Sigmoid colon (tissue), 7 donors: ENCODE data around the gene EP400. TPM values are rescaled to one million over a fixed set of nuclear protein-coding genes. Genes with fewer than 3 reads are reported as not detected.

ENCODE experiments used
- DNase-seq: peaks from one replicate; pipeline ENCODE4 v3.0.0-alpha.2; 2019
- H3K27ac ChIP-seq, 4 donors: fragments of 200-600 bp; sonication (generic); one replicate each; pipeline ENCODE4 v1.5.1; 2016 to 2019; ENCODE audit warnings: mild to moderate bottlenecking in 1 of 4
- H3K27me3 ChIP-seq, 3 donors: fragments of 200-600 bp; sonication (generic); one replicate each; pipeline ENCODE4 v1.5.1; 2019; ENCODE audit warnings: mild to moderate bottlenecking in 1 of 3
- H3K36me3 ChIP-seq, 4 donors: fragments of 200-600 bp; sonication (generic); one replicate each; pipeline ENCODE4 v1.5.1; 2016 to 2019
- H3K4me1 ChIP-seq, 4 donors: fragments of 200-600 bp; sonication (generic); one replicate each; pipeline ENCODE4 v1.5.1; 2017 to 2019
- H3K4me3 ChIP-seq, 4 donors: fragments of 200-600 bp; sonication (generic); one replicate each; pipeline ENCODE4 v1.5.1; 2017 to 2019; ENCODE audit warnings: mild to moderate bottlenecking in 2 of 4, moderate library complexity in 1 of 4
- H3K9me3 ChIP-seq, 4 donors: fragments of 200-600 bp in 3 of 4; sonication (generic) in 3 of 4; one replicate each; pipeline versions ENCODE4 v1.5.1 to v1.6.1; 2013 to 2019
- CTCF ChIP-seq, 4 experiments: fragments of 450-650 bp in 3 of 4; fragments of 200-600 bp in 1 of 4; IDR thresholded peaks; one replicate each; pipeline ENCODE4 v1.5.1; 2016 to 2019; ENCODE audit warnings: antibody characterized with exemption in 4 of 4, mild to moderate bottlenecking in 3 of 4, moderate library complexity in 2 of 4
- EP300 ChIP-seq, 4 donors: sonication (generic); formaldehyde crosslinking; IDR thresholded peaks; one replicate each; pipeline ENCODE4 v1.6.1; 2017; ENCODE audit warnings: antibody characterized with exemption in 4 of 4
- POLR2A ChIP-seq, 2 donors: fragments of 450-650 bp; IDR thresholded peaks; one replicate each; pipeline ENCODE4 v1.6.1; 2016; ENCODE audit warnings: antibody characterized with exemption in 2 of 2, mild to moderate bottlenecking in 2 of 2, moderate library complexity in 2 of 2
- POLR2AphosphoS5 ChIP-seq, 4 donors: sonication (generic); formaldehyde crosslinking; IDR thresholded peaks; one replicate each; pipeline ENCODE4 v1.6.1; 2017; ENCODE audit warnings: antibody characterized with exemption in 4 of 4
- WGBS, 2 donors: extraction: QIAGEN DNeasy Blood & Tissue Kit; methylation state at CpG; one replicate each; pipeline ENCODE4 v1.1.7; 2013; 5-methylcytosine and 5-hydroxymethylcytosine counted together
- intact Hi-C: fragments of 100-400 bp; cut with DNase I; formaldehyde crosslinking; loops from one replicate; pipeline ENCODE4 v1.15.1; 2023
- polyA plus RNA-seq, 3 donors: library from polyadenylated mRNA; stranded (reverse); fragments of 200-250 nt; gene quantifications; one replicate each; pipeline ENCODE4 v1.2.3, GENCODE V29; 2013
- total RNA-seq, 4 donors: library from RNA; depleted of rRNA; stranded (reverse); fragments of >200 nt; gene quantifications; one replicate each; pipeline ENCODE4 v1.1.0, GENCODE V29; 2016
- donor health status: healthy with polysubstance abuse.
- donor health status: Bipolar disorder and iron deficiency.
- donor health status: healthy.

The EP400 gene
- total and polyA plus RNA-seq, 7 donors: 3.2 to 35.7 (median 14.6) TPM

DNA sequence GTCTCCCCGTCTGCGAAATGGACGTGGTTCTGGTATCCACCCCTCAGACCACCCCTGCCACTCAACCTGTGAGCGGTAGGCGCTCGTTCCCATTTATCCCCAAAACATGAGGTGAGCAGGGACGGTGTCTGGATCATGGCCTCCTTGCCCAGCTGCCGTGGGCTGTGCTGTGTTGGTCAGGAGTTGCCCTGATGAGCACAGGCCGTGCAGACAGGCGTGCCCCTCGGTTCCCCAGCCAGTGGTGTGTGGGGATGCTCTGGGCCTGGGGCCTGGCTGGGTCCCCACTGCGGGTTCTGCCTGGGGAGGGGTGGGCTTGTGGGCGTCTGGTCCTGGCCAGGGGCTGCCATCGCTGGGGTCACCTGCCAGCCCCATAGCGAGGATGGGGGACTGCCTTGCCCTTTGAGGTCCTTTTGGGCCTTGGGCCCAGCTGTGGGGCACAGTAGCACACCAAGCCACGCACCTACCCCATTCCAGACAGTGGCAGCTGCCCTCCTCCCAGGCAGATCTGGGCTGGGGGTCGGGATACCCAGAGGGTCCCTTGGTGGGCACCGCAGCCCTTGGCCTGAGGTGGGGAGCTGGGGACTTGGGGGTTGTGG, 31.9 kb upstream of the EP400 start:
- H3K9me3 ChIP-seq: no peaks in the 10 kb centered on the region
- no peak overlapping the region for H3K4me3 ChIP-seq
- H3K36me3 ChIP-seq: peaks cover 49 to 92% (median 64%) of the 10 kb centered on the region in 4 donors
- 94 to 96% methylated on average over 18 of the region's 18 CpGs for WGBS, 2 donors
- H3K27me3 ChIP-seq: no peaks in the 10 kb centered on the region
- H3K4me1 ChIP-seq: peaks cover 0 to 4% (median 4%) of the 10 kb centered on the region in 4 donors
- no peak overlapping the region for H3K27ac ChIP-seq
- intact Hi-C loops: no loop called here
- no peak for DNase-seq
- TF ChIP-seq EP300 (IDR thresholded peaks at IDR 0.05) (no peak), POLR2A (IDR thresholded peaks at IDR 0.05) (no peak), POLR2AphosphoS5 (IDR thresholded peaks at IDR 0.05) (no peak), CTCF (IDR thresholded peaks at IDR 0.05) (no peak)

DNA sequence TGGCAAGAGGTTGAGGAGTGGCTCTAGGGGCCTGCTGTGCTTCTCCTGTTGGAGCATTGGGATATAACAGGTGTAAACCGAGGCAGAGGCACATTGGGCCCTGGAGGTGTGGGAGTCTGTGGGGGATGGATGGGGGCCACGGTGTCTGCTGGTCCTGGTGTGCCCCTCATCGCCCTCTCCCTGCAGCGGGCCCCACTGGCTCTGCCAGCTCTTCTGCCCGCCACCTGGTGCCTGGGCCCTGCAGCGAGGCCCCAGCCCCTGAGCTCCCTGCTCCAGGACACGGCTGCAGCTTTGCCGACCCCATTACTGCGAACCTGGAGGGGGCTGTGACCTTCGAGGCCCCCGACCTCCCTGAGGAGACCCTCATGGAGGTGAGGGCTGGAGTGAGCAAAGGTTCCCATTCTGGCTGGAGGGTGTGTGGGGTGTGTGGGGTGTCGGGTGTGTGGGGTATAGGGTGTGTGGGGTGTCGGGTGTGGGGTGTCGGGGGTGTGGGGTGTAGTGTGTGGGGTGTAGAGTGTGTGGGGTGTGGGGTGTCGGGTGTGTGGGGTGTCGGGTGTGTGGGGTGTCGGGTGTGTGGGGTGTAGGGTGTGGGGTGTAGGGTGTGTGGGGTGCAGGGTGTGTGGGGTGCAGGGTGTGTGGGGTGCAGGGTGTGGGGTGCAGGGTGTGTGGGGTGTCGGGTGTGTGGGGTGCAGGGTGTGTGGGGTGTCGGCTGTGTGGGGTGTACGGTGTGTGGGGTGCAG, 31.3 kb upstream of the EP400 start:
- no peak overlapping the region for H3K27ac ChIP-seq
- no peaks in the 10 kb centered on the region for H3K4me1 ChIP-seq
- 86 to 92% methylated on average over 20 of the region's 20 CpGs for WGBS, 2 donors
- H3K27me3 ChIP-seq: no peaks in the 10 kb centered on the region
- H3K9me3 ChIP-seq: no peaks in the 10 kb centered on the region
- TF ChIP-seq CTCF (IDR thresholded peaks at IDR 0.05) (no peak), POLR2AphosphoS5 (IDR thresholded peaks at IDR 0.05) (no peak), EP300 (IDR thresholded peaks at IDR 0.05) (no peak), POLR2A (IDR thresholded peaks at IDR 0.05) (no peak)
- peaks cover 49 to 86% (median 61%) of the 10 kb centered on the region in 4 donors for H3K36me3 ChIP-seq
- intact Hi-C loops: no loop called here
- no peak for DNase-seq
- H3K4me3 ChIP-seq: no peak overlapping the region

GRCh38 chr12:131919051-131919347, 30.7 kb upstream of the EP400 start:
- TF ChIP-seq CTCF (IDR thresholded peaks at IDR 0.05) (no peak), POLR2A (IDR thresholded peaks at IDR 0.05) (no peak), POLR2AphosphoS5 (IDR thresholded peaks at IDR 0.05) (no peak), EP300 (IDR thresholded peaks at IDR 0.05) (no peak)
- no peaks in the 10 kb centered on the region for H3K27me3 ChIP-seq
- peaks cover 47 to 81% (median 57%) of the 10 kb centered on the region in 4 donors for H3K36me3 ChIP-seq
- H3K4me3 ChIP-seq: no peak overlapping the region
- no peaks in the 10 kb centered on the region for H3K4me1 ChIP-seq
- intact Hi-C loops: no loop called here
- no peak for DNase-seq
- 93 to 95% methylated on average over 19 of the region's 19 CpGs for WGBS, 2 donors
- no peak overlapping the region for H3K27ac ChIP-seq
- H3K9me3 ChIP-seq: no peaks in the 10 kb centered on the region

DNA sequence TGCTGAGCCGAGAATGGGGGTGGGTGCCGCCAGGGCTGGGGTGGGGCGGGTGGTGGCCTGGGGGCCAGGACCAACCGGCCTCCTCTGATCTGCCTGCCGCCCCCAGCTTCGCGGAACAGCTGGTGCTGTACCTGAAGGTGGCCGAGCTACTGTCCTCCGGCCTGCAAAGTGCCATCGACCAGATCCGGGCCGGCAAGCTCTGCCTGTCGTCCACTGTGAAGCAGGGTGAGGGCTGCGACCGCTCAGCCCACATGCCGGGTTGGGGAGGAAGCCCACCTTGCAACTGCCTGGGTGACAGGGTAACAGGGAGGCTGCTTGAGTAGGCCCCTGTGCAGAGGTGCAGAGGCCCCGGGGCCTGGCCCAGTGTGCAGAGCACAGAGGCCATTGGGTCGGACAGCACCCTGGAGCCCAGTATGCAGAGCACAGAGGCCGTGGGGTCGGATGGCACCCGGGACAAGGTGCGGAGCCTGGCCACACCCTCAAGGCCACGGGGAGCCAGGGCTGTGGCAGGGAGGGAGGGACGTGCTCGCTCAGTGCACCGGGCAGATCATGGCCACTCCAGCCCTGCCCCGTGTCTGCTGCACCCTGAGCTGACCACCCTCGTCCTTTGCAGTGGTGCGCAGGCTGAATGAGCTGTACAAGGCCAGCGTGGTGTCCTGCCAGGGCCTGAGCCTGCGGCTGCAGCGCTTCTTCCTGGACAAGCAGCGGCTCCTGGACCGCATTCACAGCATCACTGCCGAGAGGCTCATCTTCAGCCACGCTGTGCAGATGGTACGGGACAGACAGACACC, 30.2 kb upstream of the EP400 start:
- intact Hi-C loops: no loop called here
- WGBS, 2 donors: 90 to 92% methylated on average over 37 of the region's 37 CpGs
- no peak overlapping the region for H3K27ac ChIP-seq
- H3K4me3 ChIP-seq: no peak overlapping the region
- H3K36me3 ChIP-seq: peaks cover 42 to 76% (median 51%) of the 10 kb centered on the region in 4 donors
- no peak for DNase-seq
- no peaks in the 10 kb centered on the region for H3K27me3 ChIP-seq
- TF ChIP-seq EP300 (IDR thresholded peaks at IDR 0.05): no peak
- peak in 1 of 4 donors; percentile 29 for TF ChIP-seq POLR2AphosphoS5 (IDR thresholded peaks at IDR 0.05)
- no peak for TF ChIP-seq CTCF (IDR thresholded peaks at IDR 0.05)
- no peaks in the 10 kb centered on the region for H3K4me1 ChIP-seq
- no peaks in the 10 kb centered on the region for H3K9me3 ChIP-seq
